H1 (cell line): Measurements from ENCODE around the gene SIGLEC10. TPM values are rescaled to one million over a fixed set of nuclear protein-coding genes. Genes with fewer than 3 reads are reported as not detected.

Experiments used
- CHD2 ChIP-seq: IDR thresholded peaks from 2 replicates; pipeline ENCODE4 v1.6.1; 2012; ENCODE audit warnings: low read length, improper control_type of control experiment
- CHD7 ChIP-seq: fragments of 300-600 bp; sonication (generic); IDR thresholded peaks from 2 replicates; pipeline ENCODE4 v1.7.1; 2012; ENCODE audit warnings: low read length, moderate library complexity, mild to moderate bottlenecking, inconsistent platforms; ENCODE audit not compliant: insufficient replicate concordance
- TAF7 ChIP-seq: optimal IDR thresholded peaks from 2 replicates; pipeline ENCODE3; 2011; ENCODE audit warnings: low read depth, mild to moderate bottlenecking, inconsistent platforms, low read length, moderate library complexity, borderline replicate concordance
- polyA plus RNA-seq, 7 experiments: library from polyadenylated mRNA; depleted of rRNA in 3 of 7; stranded (reverse) in 5 of 7; unstranded in 2 of 7; fragments of >200 nt in 5 of 7; fragments of 200-250 nt in 2 of 7; gene quantifications; 1 replicate in 5 of 7; 2 replicates in 1 of 7; 4 replicates in 1 of 7; pipeline versions ENCODE4 v1.2.1 to v1.2.3, GENCODE V29; 2011 to 2013; ENCODE audit warnings: missing spikeins in 2 of 7, mixed read lengths in 2 of 7
- total RNA-seq: library from RNA; stranded (reverse); fragmentation: NEBNext Ultra II Directional; extraction: Animal tissue kit (Norgen Biotek cat#: 25700); gene quantifications from 2 replicates; pipeline ENCODE4 v1.2.1, GENCODE V29; 2021

Gene SIGLEC10
- total and polyA plus RNA-seq, 2 of the 8 experiments (the other 6 are each of a cell fraction or from before 2014, with no cell fraction given) = 0.06 TPM; not detected in 1

GRCh38 chr19:51440052-51440451 is 22.6 kb upstream of the SIGLEC10 start (continued):
- no peak for TF ChIP-seq CHD7
- no peak for TF ChIP-seq CHD2
- no peak for TF ChIP-seq TAF7
